Naive thymus-derived CD4-positive, alpha-beta T cell (primary cell): Measurements from ENCODE around the gene B4GALNT3. TPM values are rescaled to one million over a fixed set of nuclear protein-coding genes. Genes with fewer than 3 reads are reported as not detected.
A peak's percentile ranks its signal among the peaks of the same experiment; 100 is the strongest.

ENCODE experiments used
- ATAC-seq: fragments of 150-1000 bp; cut with Tn5 transposase; 2 replicates; pipeline ENCODE4 v1.10.0; 2021; ENCODE audit warnings: mild to moderate bottlenecking, moderate library complexity
- CTCF ChIA-PET: fragments of 350-600 bp; sonication (Branson Sonifier 250); formaldehyde crosslinking; loops from one replicate; lab custom pipeline; 2021; ENCODE audit warnings: antibody characterized with exemption; lab: Charles Lee
- POLR2A ChIA-PET: fragments of 350-600 bp; sonication (Branson Sonifier 250); formaldehyde crosslinking; loops from one replicate; lab custom pipeline; 2021; ENCODE audit warnings: antibody characterized with exemption, inconsistent platforms; lab: Charles Lee
- DNase-seq, 9 donors: peaks; one replicate each; pipeline versions ENCODE4 v3.0.0 to v3.0.0-alpha.2; 2020 to 2022; ENCODE audit warnings: mixed read lengths in 1 of 9
- H3K27ac ChIP-seq: one replicate; pipeline ENCODE4 v1.7.0; 2013; ENCODE audit warnings: mild to moderate bottlenecking, low read depth, low read length, moderate library complexity
- H3K27me3 ChIP-seq, 2 donors: one replicate each; pipeline ENCODE4 v1.7.0; 2013; ENCODE audit warnings: low read length in 2 of 2, mild to moderate bottlenecking in 2 of 2, moderate library complexity in 2 of 2; ENCODE audit not compliant: control insufficient read depth in 2 of 2, insufficient read depth in 2 of 2
- H3K36me3 ChIP-seq, 3 experiments: 1 replicate in 2 of 3; 2 replicates in 1 of 3; pipeline ENCODE4 v1.7.0; 2013; ENCODE audit warnings: low read length in 3 of 3, mild to moderate bottlenecking in 3 of 3, moderate library complexity in 1 of 3; ENCODE audit not compliant: insufficient read depth in 3 of 3, control insufficient read depth in 2 of 3
- H3K4me1 ChIP-seq, 2 donors: one replicate each; pipeline ENCODE4 v1.7.0; 2013; ENCODE audit warnings: low read length in 2 of 2, mild to moderate bottlenecking in 2 of 2, moderate library complexity in 1 of 2; ENCODE audit not compliant: control insufficient read depth in 2 of 2, insufficient read depth in 2 of 2
- H3K4me3 ChIP-seq: 2 replicates; pipeline ENCODE4 v1.7.0; 2013; ENCODE audit warnings: mild to moderate bottlenecking, low read length
- H3K9me3 ChIP-seq, 3 experiments: 1 replicate in 2 of 3; 2 replicates in 1 of 3; pipeline ENCODE4 v1.7.0; 2013; ENCODE audit warnings: low read length in 3 of 3; ENCODE audit not compliant: control insufficient read depth in 2 of 3
- H3K27ac Mint-ChIP-seq, 9 donors: one replicate each; pipeline ENCODE4 v1.8.0; 2020 to 2022; ENCODE audit warnings: mixed read lengths in 9 of 9, mild to moderate bottlenecking in 8 of 9, moderate library complexity in 5 of 9, inconsistent platforms in 2 of 9
- H3K27me3 Mint-ChIP-seq, 5 donors: one replicate each; pipeline ENCODE4 v1.8.0; 2021 to 2022; ENCODE audit warnings: mixed read lengths in 5 of 5, mild to moderate bottlenecking in 1 of 5
- H3K36me3 Mint-ChIP-seq, 5 donors: one replicate each; pipeline ENCODE4 v1.8.0; 2020 to 2022; ENCODE audit warnings: mixed read lengths in 5 of 5, mild to moderate bottlenecking in 3 of 5, inconsistent platforms in 1 of 5
- H3K4me1 Mint-ChIP-seq, 7 donors: one replicate each; pipeline ENCODE4 v1.8.0; 2020 to 2022; ENCODE audit warnings: mixed read lengths in 7 of 7, mild to moderate bottlenecking in 3 of 7, inconsistent platforms in 1 of 7
- H3K4me3 Mint-ChIP-seq, 10 donors: one replicate each; pipeline ENCODE4 v1.8.0; 2020 to 2022; ENCODE audit warnings: mild to moderate bottlenecking in 10 of 10, mixed read lengths in 10 of 10, moderate library complexity in 6 of 10, inconsistent platforms in 2 of 10
- H3K9me3 Mint-ChIP-seq, 11 donors: one replicate each; pipeline ENCODE4 v1.8.0; 2020 to 2022; ENCODE audit warnings: mixed read lengths in 11 of 11, mild to moderate bottlenecking in 4 of 11, inconsistent platforms in 1 of 11, moderate library complexity in 1 of 11
- intact Hi-C, 2 donors: fragments of 100-400 bp; cut with micrococcal nuclease; formaldehyde crosslinking; loops; one replicate each; pipeline ENCODE4 v1.15.1; 2023
- polyA plus RNA-seq, 2 donors: library from polyadenylated mRNA; unstranded; fragments of 300-500 nt; fragmentation: Illumina TruSeq; gene quantifications; one replicate each; pipeline ENCODE4 v1.2.3, GENCODE V29; 2021
- total RNA-seq, 6 experiments: library from RNA in 5 of 6; stranded (reverse) in 5 of 6; gene quantifications; 1 replicate in 5 of 6; 2 replicates in 1 of 6; pipeline ENCODE4 v1.2.3 and lab custom pipeline; 2021 to 2026

Gene B4GALNT3
- total and polyA plus RNA-seq, 7 experiments from 2014 or later, result 0.21 to 12.2 (median 1.3) TPM

DNA sequence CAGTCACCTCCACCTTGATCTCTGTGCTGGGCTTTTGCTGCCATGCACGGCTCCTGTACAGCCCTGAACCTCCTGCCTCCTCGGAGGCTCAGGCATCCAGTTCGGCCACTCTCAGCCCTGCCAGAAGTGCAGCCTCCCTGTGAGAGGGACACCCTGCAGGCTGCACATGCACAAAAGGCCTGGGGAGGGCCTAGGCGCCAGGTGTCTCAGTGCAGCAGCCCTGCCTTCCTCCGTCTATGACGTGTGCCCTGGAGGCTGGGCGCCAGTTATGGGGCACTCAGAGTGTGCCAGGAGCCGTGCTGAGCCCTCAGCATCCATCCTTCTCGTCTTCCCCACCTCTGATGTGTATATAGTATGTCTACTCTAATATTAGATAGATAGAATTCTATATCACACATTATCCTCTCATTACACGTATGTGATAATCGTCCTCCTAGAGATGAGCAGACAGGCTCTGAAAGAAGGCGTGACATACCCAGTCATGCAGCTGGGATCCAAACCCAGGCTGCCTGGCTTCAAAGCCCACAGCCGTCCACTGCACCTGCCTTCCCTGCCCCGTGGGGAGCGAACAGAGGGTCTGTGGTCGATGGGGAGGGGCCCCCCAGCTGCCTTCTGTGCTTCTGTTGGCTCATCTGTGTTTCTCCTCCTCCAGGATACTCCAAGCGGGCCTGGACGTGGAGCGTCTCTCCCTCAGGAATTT, 101.1 kb downstream of the B4GALNT3 start:
- intact Hi-C loops, result loop anchor here in 1 of 2 donors (5.0 kb wide), 1 partner anchor 431 kb away; the partner anchor contains the start of gene ERC1
- H3K4me3 ChIP-seq, result no peak overlapping the region
- H3K4me3 Mint-ChIP-seq, result peak overlapping the region in 3 of 10 donors; percentile 16 to 82 (median 49)

DNA sequence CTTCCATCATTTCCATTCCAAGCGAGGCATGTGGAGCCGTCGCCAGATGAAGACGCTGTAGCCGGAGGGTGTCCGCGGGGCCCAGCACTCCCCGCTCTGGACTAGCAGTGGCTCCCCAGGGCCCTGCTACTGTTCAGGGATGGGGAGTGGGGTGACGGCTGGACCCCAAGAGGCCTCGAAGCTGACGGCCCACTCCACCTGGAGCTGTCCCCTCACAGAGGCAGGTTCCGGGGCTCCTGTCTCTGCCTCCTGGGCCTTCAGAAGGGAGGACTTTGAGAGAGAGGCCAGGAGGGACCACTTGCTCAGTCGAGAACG, 101.6 kb downstream of the B4GALNT3 start:
- Histone ChIP-seq H3K9me3 (no peaks in the 10 kb centered on the region), H3K4me3 (no peak overlapping the region), H3K36me3 (no peaks in the 10 kb centered on the region), H3K4me1 (peaks cover 45 to 58% of the 10 kb centered on the region in 2 donors), H3K27me3 (no peaks in the 10 kb centered on the region), H3K27ac (peak overlapping the region; percentile 80)
- Mint-ChIP-seq H3K27me3 (no peaks in the 10 kb centered on the region), H3K36me3 (peaks cover 0 to 42% (median 8%) of the 10 kb centered on the region in 5 donors), H3K4me1 (peaks cover 50 to 88% (median 75%) of the 10 kb centered on the region in 7 donors), H3K4me3 (peak overlapping the region in 3 of 10 donors; percentile 16 to 85 (median 82)), H3K9me3 (no peaks in the 10 kb centered on the region), H3K27ac (peak overlapping the region in 8 of 9 donors; percentile 47 to 96 (median 94))
- ChIA-PET POLR2A (no interaction called here), CTCF (interaction anchor here (0.9 to 1.4 kb wide), 2 partner anchors 14 to 22 kb away, joined by 3 to 4 read pairs; no protein-coding TSS in a partner anchor)
- ATAC-seq (no peak), DNase-seq (no peak)
- intact Hi-C loops, result loop anchor here in 1 of 2 donors (5.0 kb wide), 1 partner anchor 431 kb away; the partner anchor contains the start of gene ERC1

More for the DNA sequence above, 101.1 kb downstream of the B4GALNT3 start:
- H3K27ac Mint-ChIP-seq, result peak overlapping the region in 8 of 9 donors; percentile 32 to 96 (median 94)
- CTCF ChIA-PET, result no interaction called here
- DNase-seq, result peak in 3 of 9 donors; percentile 28 to 42 (median 32)
- peaks cover 0 to 42% (median 8%) of the 10 kb centered on the region in 5 donors for H3K36me3 Mint-ChIP-seq
- Histone ChIP-seq H3K27ac (no peak overlapping the region), H3K27me3 (no peaks in the 10 kb centered on the region), H3K4me1 (peaks cover 40 to 53% of the 10 kb centered on the region in 2 donors), H3K36me3 (no peaks in the 10 kb centered on the region), H3K9me3 (no peaks in the 10 kb centered on the region)
- H3K4me1 Mint-ChIP-seq, result peaks cover 47 to 83% (median 70%) of the 10 kb centered on the region in 7 donors
- POLR2A ChIA-PET, result interaction anchor here (1.1 kb wide), 1 partner anchor 191 kb away, joined by 3 read pairs; no protein-coding TSS in a partner anchor
- no peak for ATAC-seq
- no peaks in the 10 kb centered on the region for H3K9me3 Mint-ChIP-seq
- no peaks in the 10 kb centered on the region for H3K27me3 Mint-ChIP-seq

DNA sequence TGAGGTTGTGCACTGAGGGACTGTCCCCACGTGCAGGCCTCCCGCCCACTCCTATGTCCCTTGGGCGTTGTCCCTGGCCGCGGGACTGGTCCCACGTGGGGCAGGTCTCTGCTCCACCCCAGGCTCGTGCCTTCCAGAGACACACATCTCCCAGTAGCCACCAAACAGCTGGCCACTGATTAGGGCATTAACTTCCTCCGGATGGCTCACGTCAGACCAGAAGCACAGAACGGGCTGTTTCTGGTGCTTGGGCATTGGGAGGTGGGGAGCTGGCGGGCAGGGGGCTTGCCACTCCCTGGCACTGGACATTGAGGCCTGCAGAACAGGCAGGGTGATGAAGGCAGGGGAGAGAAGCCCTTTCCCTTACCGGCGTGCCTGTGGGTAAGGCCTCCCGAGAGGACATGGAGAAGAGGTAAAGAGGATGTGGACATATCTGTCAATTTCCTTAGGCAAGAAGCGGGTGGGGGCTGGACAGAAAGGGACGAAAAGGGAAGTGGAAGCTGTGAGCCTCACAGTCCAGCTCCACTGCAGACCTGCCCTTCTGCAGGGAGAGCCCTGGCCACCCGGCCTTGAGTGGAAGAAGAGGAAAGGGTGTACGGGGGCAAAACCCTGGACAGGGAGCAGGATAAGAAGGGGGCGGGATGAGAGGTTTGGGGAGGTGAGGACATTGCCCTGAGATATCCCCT, 102.3 kb downstream of the B4GALNT3 start:
- Histone ChIP-seq H3K27me3 (no peaks in the 10 kb centered on the region), H3K9me3 (no peaks in the 10 kb centered on the region), H3K27ac (peak overlapping the region; percentile 80), H3K36me3 (no peaks in the 10 kb centered on the region), H3K4me1 (peaks cover 49 to 65% of the 10 kb centered on the region in 2 donors), H3K4me3 (peak overlapping the region; percentile 49)
- Mint-ChIP-seq H3K4me1 (peaks cover 55 to 95% (median 82%) of the 10 kb centered on the region in 7 donors), H3K27ac (peak overlapping the region; percentile 84 to 96 (median 94)), H3K36me3 (peaks cover 0 to 42% (median 9%) of the 10 kb centered on the region in 5 donors), H3K9me3 (no peaks in the 10 kb centered on the region), H3K4me3 (peak overlapping the region; percentile 35 to 98 (median 82)), H3K27me3 (no peaks in the 10 kb centered on the region)
- intact Hi-C loops, result loop anchor here in 1 of 2 donors (2.0 to 5.0 kb wide), 2 partner anchors 15 to 430 kb away; partner anchors contain the start of gene ERC1
- ChIA-PET POLR2A (no interaction called here), CTCF (interaction anchor here (0.9 to 5.1 kb wide), 3 partner anchors 15 to 253 kb away, joined by 3 to 20 read pairs (median 4); no protein-coding TSS in a partner anchor)
- DNase-seq (no peak), ATAC-seq (peak; percentile 50)

DNA sequence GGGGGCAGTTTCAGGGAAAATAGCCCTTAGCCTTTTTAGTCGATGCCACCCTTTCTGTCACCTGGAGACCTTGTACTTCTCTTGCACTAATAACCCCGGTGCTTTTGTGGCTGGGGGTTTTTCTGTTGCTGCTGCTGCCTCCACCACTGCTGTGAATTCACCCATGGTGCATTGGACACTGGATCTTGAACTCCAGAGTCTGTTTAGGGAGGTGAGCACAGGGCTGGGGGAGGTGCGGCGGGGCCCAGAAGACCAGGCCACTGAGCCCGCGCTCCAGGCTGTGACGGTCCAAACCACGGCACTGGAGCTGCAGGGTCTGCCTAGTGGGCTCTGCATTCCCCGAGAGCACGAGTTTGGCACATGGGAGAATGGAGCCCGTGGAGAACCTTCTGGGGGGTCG, 102.9 kb downstream of the B4GALNT3 start:
- peak overlapping the region; percentile 49 for H3K4me3 ChIP-seq
- ChIA-PET POLR2A (no interaction called here), CTCF (interaction anchor here (1.4 to 5.1 kb wide), 2 partner anchors 23 to 253 kb away, joined by 4 to 20 read pairs; no protein-coding TSS in a partner anchor)
- H3K27me3 ChIP-seq, result no peaks in the 10 kb centered on the region
- peak overlapping the region; percentile 35 to 98 (median 85) for H3K4me3 Mint-ChIP-seq
- peak in 3 of 9 donors; percentile 22 to 37 (median 33) for DNase-seq
- H3K4me1 ChIP-seq, result peaks cover 49 to 69% of the 10 kb centered on the region in 2 donors
- H3K9me3 ChIP-seq, result no peaks in the 10 kb centered on the region
- peaks cover 57 to 95% (median 87%) of the 10 kb centered on the region in 7 donors for H3K4me1 Mint-ChIP-seq
- no peaks in the 10 kb centered on the region for H3K36me3 ChIP-seq
- H3K27me3 Mint-ChIP-seq, result no peaks in the 10 kb centered on the region
- ATAC-seq, result peak; percentile 13
- no peaks in the 10 kb centered on the region for H3K9me3 Mint-ChIP-seq
- H3K27ac ChIP-seq, result peak overlapping the region; percentile 80
- intact Hi-C loops, result loop anchor here in 1 of 2 donors (1.0 to 5.0 kb wide), 3 partner anchors 14 to 430 kb away; partner anchors contain the start of gene ERC1
- peak overlapping the region; percentile 84 to 96 (median 94) for H3K27ac Mint-ChIP-seq
- peaks cover 0 to 41% (median 8%) of the 10 kb centered on the region in 5 donors for H3K36me3 Mint-ChIP-seq

DNA sequence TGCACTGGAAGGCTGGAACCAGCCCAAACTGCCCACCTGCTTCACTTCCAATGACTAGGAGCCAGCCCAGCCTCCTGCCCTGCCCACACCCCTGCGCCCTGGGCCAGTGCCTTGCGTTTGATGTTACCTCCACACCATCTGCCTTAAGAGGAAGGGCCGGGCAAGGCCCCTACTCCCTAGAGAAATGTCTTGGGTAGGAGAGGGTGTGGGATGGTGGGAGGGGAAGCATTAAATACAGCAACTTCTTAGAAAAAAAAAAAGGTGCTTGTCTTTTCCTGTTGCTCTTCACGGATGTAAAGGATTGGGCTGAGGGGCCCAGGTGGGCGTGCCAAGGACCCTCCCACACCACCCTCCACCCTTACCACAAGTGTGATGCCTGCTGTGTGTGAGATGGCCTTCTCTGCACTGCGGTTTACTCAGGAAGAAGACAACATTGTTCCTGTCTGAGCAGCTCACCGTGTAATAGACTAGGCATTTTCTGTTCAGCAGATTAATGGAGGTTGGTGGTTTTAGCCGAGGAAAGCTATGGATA, 103.6 kb downstream of the B4GALNT3 start:
- peak overlapping the region; percentile 73 to 98 (median 85) for H3K4me3 Mint-ChIP-seq
- Histone ChIP-seq H3K36me3 (no peaks in the 10 kb centered on the region), H3K9me3 (no peaks in the 10 kb centered on the region), H3K4me1 (peaks cover 49 to 71% of the 10 kb centered on the region in 2 donors), H3K4me3 (peak overlapping the region; percentile 49), H3K27me3 (no peaks in the 10 kb centered on the region), H3K27ac (peak overlapping the region; percentile 80)
- H3K27me3 Mint-ChIP-seq, result no peaks in the 10 kb centered on the region
- peaks cover 60 to 98% (median 92%) of the 10 kb centered on the region in 7 donors for H3K4me1 Mint-ChIP-seq
- no peaks in the 10 kb centered on the region for H3K9me3 Mint-ChIP-seq
- peak overlapping the region; percentile 84 to 96 (median 94) for H3K27ac Mint-ChIP-seq
- peak in 8 of 9 donors; percentile 54 to 89 (median 85) for DNase-seq
- intact Hi-C loops, result loop anchor here in 1 of 2 donors (1.0 to 5.0 kb wide), 3 partner anchors 13 to 429 kb away; partner anchors contain the start of gene ERC1
- H3K36me3 Mint-ChIP-seq, result peaks cover 0 to 41% (median 8%) of the 10 kb centered on the region in 5 donors
- ChIA-PET POLR2A (interaction anchor here (0.8 to 1.9 kb wide), 4 partner anchors 13 to 188 kb away, joined by 3 to 14 read pairs (median 6); partner anchors contain the start of gene WNK1), CTCF (interaction anchor here (0.6 to 5.1 kb wide), 6 partner anchors 11 to 252 kb away, joined by 3 to 20 read pairs (median 5); no protein-coding TSS in a partner anchor)
- ATAC-seq, result peak; percentile 91
